Fibroblast of the aortic adventitia (primary cell): Measurements from ENCODE around the gene SLCO3A1. TPM values are rescaled to one million over a fixed set of nuclear protein-coding genes. Genes with fewer than 3 reads are reported as not detected.

ENCODE experiments used
- DNase-seq: peaks from one replicate; pipeline ENCODE4 v3.0.0-alpha.2; 2010; ENCODE audit warnings: low read depth
- H3K4me3 ChIP-seq: 2 replicates; pipeline ENCODE4 v1.5.1; 2011; ENCODE audit warnings: low read depth, mild to moderate bottlenecking, control low read depth, low read length, moderate library complexity
- CTCF ChIP-seq: IDR thresholded peaks from 2 replicates; pipeline ENCODE4 v1.5.1; 2011; ENCODE audit warnings: mild to moderate bottlenecking, low read length, control low read depth, inconsistent platforms; ENCODE audit not compliant: insufficient read depth
- total RNA-seq: library from RNA; depleted of rRNA; stranded (reverse); fragments of >200 nt; gene quantifications from 2 replicates; pipeline ENCODE4 v1.2.3, GENCODE V29; 2012; ENCODE audit warnings: low replicate concordance

Gene SLCO3A1
- total RNA-seq, 1 donor: 8.9 TPM

DNA sequence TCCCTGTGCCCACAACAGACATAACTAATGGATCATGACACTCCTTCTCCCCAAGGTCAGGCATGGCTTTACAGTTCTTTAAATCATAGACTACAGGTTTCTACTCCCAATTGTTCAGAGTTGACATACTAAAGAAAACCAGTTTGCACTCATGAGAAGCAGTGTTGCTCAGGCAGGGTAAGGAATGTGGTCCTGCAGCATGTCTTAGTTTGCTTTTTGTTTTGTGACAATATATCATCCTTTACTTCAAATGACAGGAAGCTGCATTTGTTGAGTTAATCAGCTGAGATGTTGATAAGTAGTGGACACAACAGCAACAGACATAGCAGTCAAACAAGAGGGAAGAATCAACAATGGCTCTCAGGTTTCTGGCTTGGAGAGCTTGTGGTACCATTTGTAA is 267.5 kb downstream of the SLCO3A1 start:
- no peak overlapping the region for H3K4me3 ChIP-seq
- no peak for TF ChIP-seq CTCF
- DNase-seq: no peak

DNA sequence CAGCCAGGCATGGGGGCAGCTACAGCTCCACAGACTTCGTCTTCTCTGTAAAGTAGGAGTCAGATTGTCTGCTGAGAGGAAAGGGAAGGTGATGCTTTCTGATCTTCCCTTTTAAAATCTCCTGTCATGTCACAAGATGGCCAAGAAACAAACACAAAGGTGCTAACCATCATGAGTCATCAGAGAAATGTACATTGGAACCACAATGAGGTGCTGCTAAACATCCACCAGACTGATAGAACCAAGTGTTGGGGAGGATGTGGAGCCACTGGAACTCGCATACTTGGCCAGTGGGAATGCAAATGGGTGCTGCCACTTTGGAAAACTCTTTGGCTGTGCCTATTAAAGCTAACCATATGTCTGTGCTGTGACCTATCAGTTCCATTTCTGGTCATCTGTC is 268.8 kb downstream of the SLCO3A1 start:
- no peak for DNase-seq
- H3K4me3 ChIP-seq: no peak overlapping the region
- TF ChIP-seq CTCF: no peak

DNA sequence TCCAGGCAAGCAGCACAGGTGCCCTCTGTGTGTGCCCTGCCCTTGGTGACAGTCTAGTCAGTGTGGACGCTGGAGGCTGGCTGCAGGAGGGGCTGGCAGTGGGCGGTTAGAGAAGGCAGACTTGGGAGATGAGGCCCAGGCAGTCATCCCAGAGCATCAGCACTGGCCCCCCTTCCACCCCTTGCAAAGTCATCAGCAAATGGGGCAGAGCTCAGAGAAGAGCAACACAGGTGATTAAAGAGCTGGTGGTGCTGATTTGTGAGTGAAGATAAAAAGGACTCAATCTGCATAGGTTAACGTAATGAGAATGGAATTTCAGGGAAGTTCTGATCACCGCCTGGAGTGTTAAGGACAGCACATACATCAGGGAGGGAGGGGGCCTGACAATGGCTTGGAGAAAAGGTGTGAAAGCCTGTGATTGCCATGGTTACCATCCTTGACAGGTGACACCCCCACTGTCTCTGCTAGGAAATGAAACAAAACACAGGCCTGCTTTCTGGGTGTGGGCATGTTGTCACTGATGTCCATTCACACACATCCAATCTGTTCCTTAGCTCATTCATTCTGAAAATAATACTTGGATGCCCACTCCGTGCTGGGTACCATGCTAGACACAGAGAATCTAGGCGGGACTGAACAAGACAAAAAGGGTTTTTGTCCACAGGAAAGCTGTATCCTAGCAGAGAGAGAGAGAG is 270.6 kb downstream of the SLCO3A1 start:
- no peak overlapping the region for H3K4me3 ChIP-seq
- TF ChIP-seq CTCF: no peak
- no peak for DNase-seq

- no peak overlapping the region for H3K4me3 ChIP-seq
- DNase-seq: no peak
- no peak for TF ChIP-seq CTCF
These were observed 271.1 kb downstream of the SLCO3A1 start for GRCh38 chr15:92124657-92125010.

GRCh38 chr15:92128788-92129187 is 275.3 kb downstream of the SLCO3A1 start:
- DNase-seq: no peak
- no peak for TF ChIP-seq CTCF
- H3K4me3 ChIP-seq: no peak overlapping the region

DNA sequence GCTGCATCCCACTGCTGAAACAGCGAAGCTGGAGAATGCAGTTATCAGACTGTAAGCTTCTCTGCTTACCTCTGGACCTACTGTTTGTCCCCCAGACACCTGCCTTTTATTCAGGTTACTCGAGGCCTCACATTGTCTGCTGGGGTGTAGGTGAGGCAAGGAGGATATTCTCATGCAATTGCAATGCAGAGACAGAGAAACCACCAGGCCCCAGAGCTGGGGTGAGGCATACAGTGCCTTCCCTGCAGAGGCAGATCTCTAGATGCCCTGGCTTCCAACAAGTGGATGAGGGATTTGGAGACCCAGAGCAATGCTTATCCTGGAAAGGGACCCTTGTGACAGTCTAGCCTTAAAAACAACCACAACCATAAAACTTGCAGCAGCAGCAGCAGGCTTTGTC is 276.7 kb downstream of the SLCO3A1 start:
- no peak for TF ChIP-seq CTCF
- H3K4me3 ChIP-seq: no peak overlapping the region
- no peak for DNase-seq

- no peak for DNase-seq
- no peak overlapping the region for H3K4me3 ChIP-seq
- no peak for TF ChIP-seq CTCF
These were observed 277.4 kb downstream of the SLCO3A1 start for GRCh38 chr15:92130906-92131305.
